GM21717 (cell line): ENCODE results near the gene MYBPC3.

Experiments used
- ATAC-seq: cut with Tn5 transposase; IDR thresholded peaks from one replicate; pipeline ENCODE4 v1.9.1; 2021; ENCODE audit warnings: mild to moderate bottlenecking, moderate library complexity; ENCODE audit not compliant: unreplicated experiment

Gene MYBPC3

GRCh38 chr11:47352556-47352955, at the start of gene MYBPC3:
MYBPC3 (minus strand) TSS chr11:47352702; CDS start chr11:47352647, 55 bp downstream.
- ATAC-seq = no peak

- ATAC-seq = peak; percentile 50
Observed at GRCh38 chr11:47400768-47401279, 48.3 kb upstream of the MYBPC3 start.

GRCh38 chr11:47399860-47400767, 47.6 kb upstream of the MYBPC3 start:
- ATAC-seq = peak; percentile 40

- ATAC-seq = no peak
Observed at GRCh38 chr11:47398551-47398950, 46.0 kb upstream of the MYBPC3 start.

GRCh38 chr11:47398011-47398410, 45.5 kb upstream of the MYBPC3 start:
- no peak for ATAC-seq

- ATAC-seq = no peak
Observed at GRCh38 chr11:47396049-47396320, 43.5 kb upstream of the MYBPC3 start.

- no peak for ATAC-seq
Observed at GRCh38 chr11:47395223-47396048, 42.9 kb upstream of the MYBPC3 start.

- no peak for ATAC-seq
Observed at GRCh38 chr11:47394322-47395222, 42.1 kb upstream of the MYBPC3 start.

GRCh38 chr11:47394050-47394321, 41.5 kb upstream of the MYBPC3 start:
- no peak for ATAC-seq

- no peak for ATAC-seq
Observed at GRCh38 chr11:47393163-47394049, 40.9 kb upstream of the MYBPC3 start.

- ATAC-seq = no peak
Observed at GRCh38 chr11:47392546-47393162, 40.2 kb upstream of the MYBPC3 start.

GRCh38 chr11:47391711-47392432, 39.4 kb upstream of the MYBPC3 start:
- no peak for ATAC-seq

- peak; percentile 47 for ATAC-seq
Observed at GRCh38 chr11:47391077-47391583, 38.6 kb upstream of the MYBPC3 start.

- no peak for ATAC-seq
Observed at GRCh38 chr11:47390422-47390760, 37.9 kb upstream of the MYBPC3 start.

- ATAC-seq = no peak
Observed at GRCh38 chr11:47389577-47390421, 37.3 kb upstream of the MYBPC3 start.

- no peak for ATAC-seq
Observed at GRCh38 chr11:47388697-47389576, 36.4 kb upstream of the MYBPC3 start.
